SHP77 treated with DMSO at 0.1 percent for 48 hours (cell line): ENCODE results near the gene RAB4A.

Source experiments
- DNase-seq: peaks from one replicate; lab custom pipeline; 2025; lab: John Stamatoyannopoulos, UW

Gene RAB4A

GRCh38 chr1:229244091-229244490 lies 26.8 kb upstream of the RAB4A start:
- no peak for DNase-seq

- DNase-seq = no peak
Measured at GRCh38 chr1:229247871-229248270, 23.0 kb upstream of the RAB4A start.

- no peak for DNase-seq
Measured at GRCh38 chr1:229248821-229249817, 21.8 kb upstream of the RAB4A start.

- DNase-seq = no peak
Measured at GRCh38 chr1:229249854-229250644, 20.9 kb upstream of the RAB4A start.

GRCh38 chr1:229251185-229251584 lies 19.7 kb upstream of the RAB4A start:
- DNase-seq = no peak

- DNase-seq = no peak
Measured at GRCh38 chr1:229252228-229252984, 18.5 kb upstream of the RAB4A start.

- DNase-seq = peak; percentile 72
Measured at GRCh38 chr1:229253151-229253974, 17.5 kb upstream of the RAB4A start.

- DNase-seq = no peak
Measured at GRCh38 chr1:229254910-229255541, 15.9 kb upstream of the RAB4A start.

- DNase-seq = peak; percentile 28
Measured at GRCh38 chr1:229258031-229258756, 12.7 kb upstream of the RAB4A start.

GRCh38 chr1:229258757-229259060 lies 12.2 kb upstream of the RAB4A start:
- no peak for DNase-seq

GRCh38 chr1:229260297-229260696 lies 10.6 kb upstream of the RAB4A start:
- DNase-seq = no peak

- DNase-seq = no peak
Measured at GRCh38 chr1:229262239-229262638, 8.7 kb upstream of the RAB4A start.

GRCh38 chr1:229263254-229263653 lies 7.7 kb upstream of the RAB4A start:
- no peak for DNase-seq

- no peak for DNase-seq
Measured at GRCh38 chr1:229264068-229264467, 6.8 kb upstream of the RAB4A start.

GRCh38 chr1:229264487-229264886 lies 6.4 kb upstream of the RAB4A start:
- DNase-seq = no peak

- DNase-seq = no peak
Measured at GRCh38 chr1:229266274-229266673, 4.6 kb upstream of the RAB4A start.

GRCh38 chr1:229266832-229267500 lies 3.9 kb upstream of the RAB4A start:
- DNase-seq = no peak

- no peak for DNase-seq
Measured at GRCh38 chr1:229268505-229268904, 2.4 kb upstream of the RAB4A start.

GRCh38 chr1:229271448-229272159 lies 693 bp downstream of the RAB4A start:
- DNase-seq = no peak
